BLaER1 (cell line): ENCODE results near the gene PDP2.

Experiments used
- H3K27ac ChIP-seq: shearing (Covaris generic); formaldehyde crosslinking; 2 replicates; pipeline ENCODE4 v1.8.1; 2022
- H3K27me3 ChIP-seq: shearing (Covaris generic); formaldehyde crosslinking; 2 replicates; pipeline ENCODE4 v1.8.1; 2022
- H3K36me3 ChIP-seq: shearing (Covaris generic); formaldehyde crosslinking; 2 replicates; pipeline ENCODE4 v1.8.1; 2022
- H3K4me1 ChIP-seq: shearing (Covaris generic); formaldehyde crosslinking; 2 replicates; pipeline ENCODE4 v1.8.1; 2022
- H3K4me2 ChIP-seq: shearing (Covaris generic); formaldehyde crosslinking; 2 replicates; pipeline ENCODE4 v1.8.1; 2022
- H3K4me3 ChIP-seq: shearing (Covaris generic); formaldehyde crosslinking; 2 replicates; pipeline ENCODE4 v1.8.1; 2022
- H3K9ac ChIP-seq: shearing (Covaris generic); formaldehyde crosslinking; 2 replicates; pipeline ENCODE4 v1.8.1; 2022
- H3K9me3 ChIP-seq: shearing (Covaris generic); formaldehyde crosslinking; 2 replicates; pipeline ENCODE4 v1.8.1; 2022
- H4K20me1 ChIP-seq: shearing (Covaris generic); formaldehyde crosslinking; 2 replicates; pipeline ENCODE4 v1.8.1; 2022
- Cebpa-rat ChIP-seq: shearing (Covaris generic); IDR thresholded peaks from 2 replicates; pipeline ENCODE4 v1.8.1; 2022

Gene PDP2

GRCh38 chr16:66881964-66882508 is 1.7 kb downstream of the PDP2 start:
- H3K9ac ChIP-seq: no peak overlapping the region
- H3K4me3 ChIP-seq: peak overlapping the region; percentile 94; the same call in 1 of the 2 replicates
- peak overlapping the region; percentile 96 for H3K4me2 ChIP-seq
- H3K36me3 ChIP-seq: peaks cover 42% of the 10 kb centered on the region
- no peak overlapping the region for H3K27ac ChIP-seq
- H3K9me3 ChIP-seq: no peaks in the 10 kb centered on the region
- H3K4me1 ChIP-seq: peaks cover 87% of the 10 kb centered on the region
- no peak for TF ChIP-seq Cebpa-rat
- H3K27me3 ChIP-seq: no peaks in the 10 kb centered on the region
- peaks cover 63% of the 10 kb centered on the region for H4K20me1 ChIP-seq

GRCh38 chr16:66882702-66883101 is 2.4 kb downstream of the PDP2 start:
- H3K27me3 ChIP-seq: no peaks in the 10 kb centered on the region
- H3K36me3 ChIP-seq: peaks cover 46% of the 10 kb centered on the region
- peak overlapping the region; percentile 45; the same call in 1 of the 2 replicates for H3K4me2 ChIP-seq
- no peaks in the 10 kb centered on the region for H3K9me3 ChIP-seq
- no peak overlapping the region for H3K27ac ChIP-seq
- TF ChIP-seq Cebpa-rat: no peak
- H4K20me1 ChIP-seq: peaks cover 65% of the 10 kb centered on the region
- H3K9ac ChIP-seq: no peak overlapping the region
- peaks cover 87% of the 10 kb centered on the region for H3K4me1 ChIP-seq
- no peak overlapping the region for H3K4me3 ChIP-seq

- TF ChIP-seq Cebpa-rat: no peak
- no peak overlapping the region for H3K4me3 ChIP-seq
- H3K27me3 ChIP-seq: no peaks in the 10 kb centered on the region
- peaks cover 86% of the 10 kb centered on the region for H4K20me1 ChIP-seq
- no peaks in the 10 kb centered on the region for H3K9me3 ChIP-seq
- no peak overlapping the region for H3K4me2 ChIP-seq
- no peak overlapping the region for H3K9ac ChIP-seq
- H3K4me1 ChIP-seq: peaks cover 70% of the 10 kb centered on the region
- H3K27ac ChIP-seq: no peak overlapping the region
- peaks cover 60% of the 10 kb centered on the region for H3K36me3 ChIP-seq
These were observed 5.2 kb downstream of the PDP2 start for GRCh38 chr16:66885491-66885890.

GRCh38 chr16:66886321-66886720 is 6.0 kb downstream of the PDP2 start:
- TF ChIP-seq Cebpa-rat: no peak
- Histone ChIP-seq H3K4me1 (peaks cover 69% of the 10 kb centered on the region), H3K27ac (no peak overlapping the region), H3K9me3 (no peaks in the 10 kb centered on the region), H3K27me3 (no peaks in the 10 kb centered on the region), H3K4me2 (peak overlapping the region; percentile 38; the same call in 1 of the 2 replicates), H3K9ac (no peak overlapping the region), H3K4me3 (no peak overlapping the region), H4K20me1 (peaks cover 84% of the 10 kb centered on the region), H3K36me3 (peaks cover 63% of the 10 kb centered on the region)

GRCh38 chr16:66886914-66887313 is 6.6 kb downstream of the PDP2 start:
- Histone ChIP-seq H3K9ac (no peak overlapping the region), H4K20me1 (peaks cover 83% of the 10 kb centered on the region), H3K27me3 (no peaks in the 10 kb centered on the region), H3K4me1 (peaks cover 69% of the 10 kb centered on the region), H3K36me3 (peaks cover 66% of the 10 kb centered on the region), H3K4me2 (peak overlapping the region; percentile 38), H3K9me3 (no peaks in the 10 kb centered on the region), H3K27ac (no peak overlapping the region), H3K4me3 (no peak overlapping the region)
- TF ChIP-seq Cebpa-rat: no peak

GRCh38 chr16:66888647-66889615 is 8.6 kb downstream of the PDP2 start:
- H4K20me1 ChIP-seq: peaks cover 64% of the 10 kb centered on the region
- no peak for TF ChIP-seq Cebpa-rat
- no peak overlapping the region for H3K27ac ChIP-seq
- H3K9me3 ChIP-seq: no peaks in the 10 kb centered on the region
- H3K4me2 ChIP-seq: no peak overlapping the region
- H3K9ac ChIP-seq: no peak overlapping the region
- H3K4me3 ChIP-seq: no peak overlapping the region
- H3K4me1 ChIP-seq: peaks cover 56% of the 10 kb centered on the region
- H3K36me3 ChIP-seq: peaks cover 52% of the 10 kb centered on the region
- H3K27me3 ChIP-seq: no peaks in the 10 kb centered on the region

GRCh38 chr16:66889622-66890021 is 9.3 kb downstream of the PDP2 start:
- H4K20me1 ChIP-seq: peaks cover 57% of the 10 kb centered on the region
- H3K27me3 ChIP-seq: no peaks in the 10 kb centered on the region
- TF ChIP-seq Cebpa-rat: no peak
- no peak overlapping the region for H3K4me3 ChIP-seq
- peaks cover 46% of the 10 kb centered on the region for H3K36me3 ChIP-seq
- H3K9me3 ChIP-seq: no peaks in the 10 kb centered on the region
- H3K4me1 ChIP-seq: peaks cover 49% of the 10 kb centered on the region
- no peak overlapping the region for H3K27ac ChIP-seq
- no peak overlapping the region for H3K4me2 ChIP-seq
- H3K9ac ChIP-seq: no peak overlapping the region

- Histone ChIP-seq H3K4me1 (peaks cover 50% of the 10 kb centered on the region), H4K20me1 (peaks cover 45% of the 10 kb centered on the region), H3K27me3 (no peaks in the 10 kb centered on the region), H3K9ac (no peak overlapping the region), H3K9me3 (no peaks in the 10 kb centered on the region), H3K27ac (no peak overlapping the region), H3K4me2 (no peak overlapping the region), H3K36me3 (peaks cover 34% of the 10 kb centered on the region), H3K4me3 (no peak overlapping the region)
- TF ChIP-seq Cebpa-rat: no peak
These were observed 10.5 kb downstream of the PDP2 start for GRCh38 chr16:66890799-66891198.

GRCh38 chr16:66891360-66891759 is 11.0 kb downstream of the PDP2 start:
- Histone ChIP-seq H3K9ac (no peak overlapping the region), H3K4me3 (no peak overlapping the region), H3K4me1 (peaks cover 51% of the 10 kb centered on the region), H3K27me3 (no peaks in the 10 kb centered on the region), H3K9me3 (no peaks in the 10 kb centered on the region), H3K27ac (no peak overlapping the region), H4K20me1 (peaks cover 39% of the 10 kb centered on the region; the same call in 1 of the 2 replicates), H3K36me3 (peaks cover 31% of the 10 kb centered on the region), H3K4me2 (no peak overlapping the region; the same call in 1 of the 2 replicates)
- TF ChIP-seq Cebpa-rat: no peak

- Histone ChIP-seq H4K20me1 (peaks cover 35% of the 10 kb centered on the region; the same call in 1 of the 2 replicates), H3K27ac (no peak overlapping the region), H3K9ac (no peak overlapping the region), H3K4me1 (peaks cover 49% of the 10 kb centered on the region), H3K4me2 (no peak overlapping the region; the same call in 1 of the 2 replicates), H3K27me3 (no peaks in the 10 kb centered on the region), H3K36me3 (peaks cover 26% of the 10 kb centered on the region), H3K9me3 (no peaks in the 10 kb centered on the region), H3K4me3 (no peak overlapping the region)
- no peak for TF ChIP-seq Cebpa-rat
These were observed 11.5 kb downstream of the PDP2 start for GRCh38 chr16:66891797-66892196.
